DOHH2 (cell line): ENCODE measurements around the gene BTBD16.

Experiments used
- EZH2phosphoT487 ChIP-seq: fragments of 200-600 bp; sonication (generic); IDR thresholded peaks from 2 replicates; pipeline ENCODE4 v1.6.1; 2017; ENCODE audit warnings: borderline replicate concordance, mild to moderate bottlenecking, antibody characterized with exemption, low read length, moderate library complexity, mixed read lengths
- TF ChIP-seq, protein P1 (sequence below): fragments of 200-600 bp; sonication (generic); IDR thresholded peaks from one replicate; pipeline ENCODE4 v1.5.1; 2014; ENCODE audit warnings: antibody characterized with exemption, mild to moderate bottlenecking, low read depth, low read length; ENCODE audit not compliant: poor library complexity, severe bottlenecking

DNA sequence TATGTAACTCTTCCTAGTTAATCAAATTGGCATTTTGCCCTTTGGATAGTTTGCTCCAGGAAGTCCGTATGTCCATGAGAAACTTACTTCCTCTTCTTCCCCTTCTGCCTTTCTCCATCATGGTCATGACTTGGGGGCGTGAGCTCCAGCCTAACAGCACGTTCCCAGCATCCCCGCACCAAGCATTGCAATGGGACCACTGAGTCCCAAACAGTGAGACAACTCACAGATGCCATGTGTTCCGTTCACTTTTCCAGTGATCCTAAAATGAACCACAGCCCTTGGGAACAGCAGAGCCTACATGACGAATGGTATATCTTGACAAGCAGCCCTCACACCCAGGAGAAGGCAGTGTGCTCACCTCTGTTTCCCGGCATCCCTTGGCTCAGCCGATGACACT lies 10.7 kb downstream of the BTBD16 start:
- TF ChIP-seq, protein P1, sequence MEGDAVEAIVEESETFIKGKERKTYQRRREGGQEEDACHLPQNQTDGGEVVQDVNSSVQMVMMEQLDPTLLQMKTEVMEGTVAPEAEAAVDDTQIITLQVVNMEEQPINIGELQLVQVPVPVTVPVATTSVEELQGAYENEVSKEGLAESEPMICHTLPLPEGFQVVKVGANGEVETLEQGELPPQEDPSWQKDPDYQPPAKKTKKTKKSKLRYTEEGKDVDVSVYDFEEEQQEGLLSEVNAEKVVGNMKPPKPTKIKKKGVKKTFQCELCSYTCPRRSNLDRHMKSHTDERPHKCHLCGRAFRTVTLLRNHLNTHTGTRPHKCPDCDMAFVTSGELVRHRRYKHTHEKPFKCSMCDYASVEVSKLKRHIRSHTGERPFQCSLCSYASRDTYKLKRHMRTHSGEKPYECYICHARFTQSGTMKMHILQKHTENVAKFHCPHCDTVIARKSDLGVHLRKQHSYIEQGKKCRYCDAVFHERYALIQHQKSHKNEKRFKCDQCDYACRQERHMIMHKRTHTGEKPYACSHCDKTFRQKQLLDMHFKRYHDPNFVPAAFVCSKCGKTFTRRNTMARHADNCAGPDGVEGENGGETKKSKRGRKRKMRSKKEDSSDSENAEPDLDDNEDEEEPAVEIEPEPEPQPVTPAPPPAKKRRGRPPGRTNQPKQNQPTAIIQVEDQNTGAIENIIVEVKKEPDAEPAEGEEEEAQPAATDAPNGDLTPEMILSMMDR = no peak
- no peak for TF ChIP-seq EZH2phosphoT487
